DMS153 treated with DMSO at 0.1 percent for 48 hours (cell line): Measurements from ENCODE around the gene DSTN.

ENCODE experiments used
- DNase-seq: peaks from one replicate; lab custom pipeline; 2025; ENCODE audit not compliant: unreplicated experiment; lab: John Stamatoyannopoulos, UW

The DSTN gene

DNA sequence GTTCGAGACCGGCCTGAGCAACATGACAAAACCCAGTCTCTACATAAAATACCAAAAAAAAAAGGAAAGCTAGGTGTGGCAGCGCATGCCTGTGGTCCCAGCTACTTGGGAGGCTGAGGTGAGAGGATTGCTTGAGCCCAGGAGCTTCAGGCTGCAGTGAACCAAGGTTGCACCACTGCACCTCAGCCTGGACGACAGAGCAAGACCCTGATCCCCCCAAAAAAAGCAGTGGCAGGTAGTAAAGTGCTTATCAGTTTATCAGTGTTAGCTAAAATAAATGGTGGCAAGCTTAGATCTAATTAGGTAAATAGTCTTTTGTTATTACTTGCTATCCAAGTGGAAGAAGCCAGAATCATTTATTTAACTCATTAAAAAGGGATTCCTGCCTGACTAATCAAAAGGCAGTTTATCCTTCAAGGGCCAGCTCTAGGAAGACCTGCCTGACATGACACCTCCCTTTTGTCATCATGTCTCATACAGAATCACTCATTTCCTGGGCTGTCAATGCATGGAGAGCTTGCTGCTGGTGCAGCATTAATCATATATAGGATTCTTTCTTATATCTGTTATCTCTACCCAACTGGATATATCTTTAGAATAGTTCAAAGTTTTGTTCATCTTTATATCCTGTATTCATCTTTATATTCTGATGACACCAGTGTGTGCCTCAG, 9.6 kb downstream of the DSTN start:
- no peak for DNase-seq

DNA sequence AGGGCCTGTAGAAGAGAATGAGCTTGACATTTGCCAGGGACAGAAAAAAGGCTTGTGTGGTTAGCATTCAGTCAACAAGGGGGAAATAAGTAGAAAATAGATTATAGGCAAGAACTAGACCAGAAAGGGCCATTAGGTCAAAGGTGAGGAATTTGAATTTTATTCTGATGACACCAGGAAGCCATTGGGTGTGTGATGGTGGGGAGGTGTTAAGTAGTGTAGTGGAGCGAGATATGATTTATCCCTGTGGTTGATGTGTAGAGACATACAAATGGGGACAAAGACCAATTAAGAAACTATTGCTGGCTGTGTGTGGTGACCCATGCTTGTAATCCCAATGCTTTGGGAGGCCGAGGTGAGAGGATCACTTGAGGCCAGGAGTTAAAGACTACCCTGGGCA, 11.0 kb downstream of the DSTN start:
- DNase-seq, result no peak

GRCh38 chr20:17583126-17583525, 13.3 kb downstream of the DSTN start:
- DNase-seq, result no peak

GRCh38 chr20:17584689-17585088, 14.8 kb downstream of the DSTN start:
- no peak for DNase-seq

- DNase-seq, result no peak
Measured at GRCh38 chr20:17586250-17586649, 16.4 kb downstream of the DSTN start.

- no peak for DNase-seq
Measured at GRCh38 chr20:17587148-17587547, 17.3 kb downstream of the DSTN start.

DNA sequence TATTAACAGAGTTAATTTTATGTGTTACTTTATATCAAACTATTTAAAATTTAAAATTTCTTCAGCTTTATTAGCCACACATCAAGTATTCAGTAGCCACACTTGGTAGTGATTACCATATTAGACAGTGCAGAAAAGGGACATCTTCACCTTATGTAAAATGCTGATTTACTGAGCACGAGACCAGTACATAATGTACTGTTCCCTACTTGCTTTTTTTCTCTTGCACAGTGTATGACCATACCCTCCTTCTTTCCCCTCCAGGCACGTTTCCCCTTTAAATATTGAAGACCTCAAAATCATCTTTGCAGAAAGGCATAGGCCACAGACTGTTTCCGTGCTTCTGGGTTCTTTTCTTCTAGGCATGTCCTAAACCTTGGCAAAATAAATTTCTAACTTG, 17.9 kb downstream of the DSTN start:
- no peak for DNase-seq

DNA sequence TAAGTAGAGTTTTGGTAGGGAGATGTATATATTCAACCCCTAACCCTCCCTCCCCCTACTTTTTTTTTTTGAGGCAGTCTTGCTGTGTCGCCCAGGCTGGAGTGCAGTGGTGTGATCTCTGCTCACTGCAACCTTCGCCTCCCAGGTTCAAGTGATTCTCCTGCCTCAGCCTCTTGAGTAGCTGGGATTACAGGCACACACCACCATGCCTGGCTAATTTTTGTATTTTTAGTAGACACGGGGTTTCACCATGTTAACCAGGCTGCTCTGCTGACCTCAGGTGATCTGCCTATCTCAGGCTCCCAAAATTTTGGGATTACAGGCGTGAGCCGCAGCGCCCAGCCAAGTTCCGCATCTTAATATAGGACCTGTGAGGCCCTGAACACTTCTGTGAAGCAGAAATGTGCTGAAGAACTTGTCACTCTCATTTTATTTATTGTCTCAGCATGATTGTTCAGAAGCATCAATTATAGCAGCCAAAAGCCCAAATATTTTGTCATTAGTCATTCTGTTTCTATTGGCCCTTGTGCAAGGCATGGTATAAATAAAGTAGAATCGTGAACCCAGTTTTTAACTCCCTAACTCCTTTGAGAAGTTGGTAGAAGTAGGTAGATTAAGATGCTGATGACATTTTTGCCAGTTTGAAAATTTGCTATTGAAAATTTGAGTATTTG, 19.4 kb downstream of the DSTN start:
- DNase-seq, result no peak

DNA sequence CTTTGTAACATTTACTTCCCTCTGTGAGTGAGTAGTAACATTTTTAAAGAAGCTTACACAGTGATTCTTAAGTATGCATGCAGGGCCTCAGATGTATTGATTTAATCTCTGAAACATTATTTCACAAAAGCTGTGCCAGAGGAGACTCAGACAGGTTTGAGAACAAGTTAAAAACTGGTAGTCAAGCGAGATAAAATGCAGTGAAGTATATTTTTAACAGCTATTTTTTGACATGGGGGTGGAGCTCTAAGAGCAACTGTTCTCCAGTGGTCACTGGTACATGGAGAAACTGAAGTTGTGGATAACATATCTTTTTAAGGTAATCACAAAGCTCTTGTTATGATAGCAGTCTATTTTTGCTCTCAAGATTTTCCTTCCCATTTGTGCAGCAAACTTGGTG, 20.4 kb downstream of the DSTN start:
- DNase-seq, result no peak

DNA sequence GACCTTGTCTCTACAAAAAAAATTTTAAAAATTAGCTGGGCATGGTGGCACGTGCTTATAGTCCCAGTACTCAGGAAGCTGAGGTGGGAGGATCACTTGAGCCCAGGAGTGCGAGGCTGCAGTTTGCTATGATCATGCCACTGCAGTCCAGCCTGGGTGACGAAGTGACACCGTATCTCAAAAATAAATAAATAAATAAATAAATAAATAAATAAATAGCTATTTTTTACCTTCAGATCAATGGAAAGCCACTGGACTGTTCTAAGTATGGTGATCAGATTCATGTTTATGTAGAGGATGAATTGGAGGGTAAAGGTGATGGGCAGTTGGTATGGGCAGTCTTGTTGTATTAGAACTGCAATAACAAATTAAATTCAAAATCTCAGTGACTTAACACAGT, 24.0 kb downstream of the DSTN start:
- no peak for DNase-seq

GRCh38 chr20:17594443-17594842, 24.6 kb downstream of the DSTN start:
- DNase-seq, result no peak

- no peak for DNase-seq
Measured at GRCh38 chr20:17595856-17596255, 26.0 kb downstream of the DSTN start.

DNA sequence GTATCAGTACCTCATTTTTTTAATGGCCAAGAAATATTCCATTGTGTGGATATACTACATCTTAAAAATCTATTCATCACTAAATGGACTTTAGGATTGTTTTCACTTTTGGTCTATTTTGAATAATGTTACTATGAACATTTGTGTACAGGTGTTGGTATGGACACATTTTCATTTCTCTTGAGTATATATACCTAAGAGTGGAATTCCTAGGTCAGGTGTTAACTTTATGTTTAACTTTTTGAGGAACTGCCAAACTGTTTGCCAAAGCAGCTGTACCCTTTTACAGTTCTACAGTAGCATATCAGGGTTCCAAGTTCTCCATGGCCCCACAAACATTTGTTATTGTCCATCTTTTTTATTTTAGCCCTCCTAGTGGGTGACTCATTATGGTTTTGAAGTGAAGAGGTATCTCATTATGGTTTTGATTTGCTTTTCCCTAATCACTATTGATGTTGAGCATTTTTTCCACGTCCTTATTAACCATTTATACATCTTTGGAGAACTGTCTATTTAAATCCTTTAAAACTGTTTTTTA, 28.2 kb downstream of the DSTN start:
- DNase-seq, result no peak

GRCh38 chr20:17601957-17602356, 32.1 kb downstream of the DSTN start:
- DNase-seq, result no peak

DNA sequence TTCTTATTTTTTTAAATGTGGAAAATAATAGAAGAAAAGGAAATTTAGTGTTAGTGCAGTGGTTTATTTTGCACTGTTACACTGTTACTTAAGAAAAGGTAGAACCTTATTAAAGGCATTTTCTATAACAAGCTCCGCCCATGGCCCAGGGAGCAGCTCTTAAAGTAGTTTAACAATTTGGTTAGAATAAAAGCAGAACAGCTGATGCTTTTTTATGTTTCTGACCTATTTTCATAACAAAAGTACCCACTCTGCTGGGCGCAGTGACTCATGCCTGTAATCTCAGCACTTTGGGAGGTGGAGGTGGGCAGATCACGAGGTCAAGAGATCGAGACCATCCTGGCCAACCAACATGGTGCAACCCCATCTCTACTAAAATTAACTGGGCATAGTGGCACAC, 32.6 kb downstream of the DSTN start:
- no peak for DNase-seq

DNA sequence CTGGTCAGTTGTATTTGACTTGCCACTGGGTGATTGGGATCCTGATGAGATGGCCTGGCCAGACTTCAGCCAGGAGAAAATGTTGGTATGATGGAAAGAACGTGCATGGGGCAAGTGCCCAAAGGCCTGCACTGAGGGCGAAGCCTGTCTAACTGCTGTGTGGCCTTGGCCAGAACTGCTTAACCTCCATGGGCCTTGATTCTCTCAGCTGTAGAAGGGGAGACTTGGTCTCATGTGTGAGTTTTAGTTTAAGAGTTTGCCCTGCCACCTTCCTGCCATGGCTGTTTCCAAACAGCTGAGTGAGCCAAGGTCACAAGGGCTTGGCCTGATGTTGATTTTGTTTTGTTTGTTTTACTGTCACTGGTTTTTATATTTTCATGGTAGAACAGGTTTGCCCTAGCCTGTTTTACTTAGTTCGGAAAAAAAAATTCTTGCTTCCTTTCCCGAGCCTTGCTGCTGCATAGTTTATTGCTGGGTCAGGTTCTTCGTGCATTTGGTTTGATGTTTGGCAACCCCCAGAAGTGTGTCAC, 35.3 kb downstream of the DSTN start:
- DNase-seq, result no peak

DNA sequence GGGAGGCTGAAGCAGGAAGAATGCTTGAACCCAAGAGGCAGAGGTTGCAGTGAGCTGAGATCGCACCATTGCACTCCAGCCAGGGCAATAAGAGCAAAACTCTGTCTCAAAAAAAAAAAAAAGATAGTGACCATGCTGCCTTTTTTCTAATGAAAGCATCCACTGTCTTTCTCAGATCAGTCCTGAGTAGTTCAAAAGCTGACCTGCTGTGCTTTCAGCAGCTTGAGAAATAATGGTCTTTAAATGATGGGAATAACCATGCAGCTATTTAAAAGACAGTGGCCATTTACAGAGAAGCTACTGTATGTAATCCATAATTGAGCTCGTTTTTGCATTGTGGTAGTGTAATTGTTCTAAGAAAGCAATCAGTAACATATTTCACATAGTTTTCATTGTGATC, 36.1 kb downstream of the DSTN start:
- no peak for DNase-seq

DNA sequence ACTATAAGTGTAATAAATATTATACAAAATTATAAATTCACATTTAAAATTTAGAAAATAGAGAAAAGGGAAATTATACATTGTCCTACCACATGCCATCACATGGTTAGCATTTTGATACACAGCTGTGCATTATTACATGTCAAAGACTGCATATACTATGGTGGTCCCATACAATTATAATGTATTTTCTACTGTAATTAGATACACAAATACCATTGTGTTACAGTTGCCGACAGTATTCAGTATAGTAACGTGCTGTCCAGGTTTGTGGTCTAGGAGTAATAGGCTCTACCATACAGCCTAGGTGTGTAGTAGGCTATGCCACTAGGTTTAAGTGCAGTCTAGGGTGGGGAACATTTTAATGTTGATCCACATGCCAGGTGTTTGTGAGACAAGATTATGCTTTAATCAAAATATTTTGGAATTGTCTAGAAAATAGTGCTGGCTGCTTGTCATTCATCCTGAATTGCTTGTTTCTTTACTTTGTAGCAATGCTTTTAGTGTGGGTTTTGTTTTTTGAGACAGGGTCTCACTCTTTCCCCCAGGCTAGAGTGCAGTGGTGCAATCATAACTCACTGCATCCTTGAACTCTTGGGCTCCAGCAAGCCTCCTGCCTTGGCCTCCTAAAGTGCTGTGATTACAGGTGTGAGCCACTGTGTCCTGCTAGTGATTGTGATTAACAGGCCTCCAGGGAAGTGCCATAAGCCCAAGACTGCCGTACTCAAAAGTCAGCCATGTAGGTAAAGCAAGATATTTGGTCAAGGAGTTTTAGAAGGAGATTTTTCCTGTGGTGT, 39.0 kb downstream of the DSTN start:
- DNase-seq, result no peak

- DNase-seq, result no peak
Measured at GRCh38 chr20:17609811-17610377, 40.0 kb downstream of the DSTN start.

DNA sequence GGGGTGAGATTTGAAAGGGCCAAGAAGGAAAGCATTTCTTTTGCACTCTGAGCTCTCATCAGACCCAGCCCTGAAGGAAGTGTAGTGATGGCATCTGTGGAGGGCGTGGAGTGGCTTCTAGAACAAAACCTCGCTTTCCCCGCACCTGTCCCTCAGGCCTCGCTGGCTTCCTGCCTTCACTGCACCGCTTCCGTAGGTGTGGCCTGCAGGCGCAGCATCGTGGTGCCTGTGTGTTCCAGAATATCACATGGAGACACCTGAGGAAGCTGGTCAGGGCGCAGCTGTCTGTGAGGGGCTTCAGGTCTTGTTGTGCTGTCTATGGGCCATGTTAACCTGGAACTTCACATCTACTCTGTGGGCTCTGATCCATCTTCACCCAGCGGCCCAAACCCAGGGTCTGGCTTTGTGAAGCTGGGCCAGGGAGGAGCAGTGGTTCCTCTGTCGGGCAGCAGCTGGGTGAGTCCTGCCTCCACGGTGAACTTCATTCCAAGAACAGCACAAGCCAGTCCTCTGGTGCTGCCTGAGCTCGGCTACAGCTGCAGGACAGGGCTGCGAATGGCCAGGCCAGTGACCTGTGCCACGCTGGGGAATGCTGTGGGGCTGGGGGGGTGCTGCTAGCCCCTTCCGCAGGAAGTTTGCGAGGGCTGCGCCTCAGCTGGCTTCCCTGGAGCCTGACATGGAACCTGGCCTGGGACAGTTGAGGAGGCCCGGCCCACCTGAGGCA, 40.9 kb downstream of the DSTN start:
- no peak for DNase-seq

DNA sequence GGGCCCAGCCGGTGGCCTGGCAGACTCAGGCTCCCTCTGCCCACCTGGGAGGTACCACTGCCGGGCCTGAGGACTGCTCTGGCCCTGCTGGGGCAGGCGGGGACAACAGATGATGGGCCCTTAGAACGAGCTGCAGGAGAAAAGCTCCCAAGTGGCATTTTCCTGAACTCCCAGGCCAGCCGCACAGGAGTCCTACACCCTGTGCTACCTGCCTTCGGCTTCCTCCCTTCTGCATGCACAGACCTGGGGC, 41.3 kb downstream of the DSTN start:
- no peak for DNase-seq
